AG04450 (cell line): ENCODE data around the gene C10orf53. TPM values are rescaled to one million over a fixed set of nuclear protein-coding genes. Genes with fewer than 3 reads are reported as not detected.
A peak's percentile ranks its signal among the peaks of the same experiment; 100 is the strongest.
"Not testable (repeated sequence)": the region's sequence is repeated elsewhere in the genome, so short reads cannot be mapped to it uniquely, and the experiment has no call there.

Experiments
- CTCF ChIA-PET: fragments of 300-600, 350-600 bp; formaldehyde crosslinking; extraction: SDS; loops from one replicate; lab custom pipeline; 2022; ENCODE audit warnings: antibody characterized with exemption, inconsistent platforms; lab: Charles Lee
- POLR2A ChIA-PET: fragments of 350-600 bp; formaldehyde crosslinking; extraction: SDS; loops from one replicate; lab custom pipeline; 2021; ENCODE audit warnings: antibody characterized with exemption, inconsistent platforms; lab: Yijun Ruan, JAX
- DNase-seq: peaks from one replicate; pipeline ENCODE4 v3.0.0-alpha.2; 2011; ENCODE audit warnings: low read depth, low spot score
- H3K27ac ChIP-seq: one replicate; pipeline ENCODE4 v1.5.1; 2012; ENCODE audit warnings: low read depth, low read length, control low read depth
- H3K27me3 ChIP-seq: one replicate; pipeline ENCODE4 v1.6.0; 2012; ENCODE audit warnings: low read length; ENCODE audit not compliant: control insufficient read depth, insufficient read depth
- H3K4me3 ChIP-seq: 2 replicates; pipeline ENCODE4 v1.5.1; 2011; ENCODE audit warnings: mild to moderate bottlenecking, low read depth, low read length, control low read depth
- H3K9me3 ChIP-seq: 2 replicates; pipeline ENCODE4 v1.5.1; 2012; ENCODE audit warnings: low read length; ENCODE audit not compliant: control insufficient read depth, insufficient read depth
- polyA plus RNA-seq: library from polyadenylated mRNA; depleted of rRNA; stranded (reverse); fragments of >200 nt; gene quantifications from 2 replicates; pipeline ENCODE4 v1.2.3, GENCODE V29; 2011
- TF ChIP-seq, protein P1 (sequence below): IDR thresholded peaks from 2 replicates; pipeline ENCODE4 v1.5.1; 2011; ENCODE audit warnings: low read depth, low read length, control low read depth, inconsistent platforms

Gene C10orf53
- polyA plus RNA-seq, 1 experiment = not detected

DNA sequence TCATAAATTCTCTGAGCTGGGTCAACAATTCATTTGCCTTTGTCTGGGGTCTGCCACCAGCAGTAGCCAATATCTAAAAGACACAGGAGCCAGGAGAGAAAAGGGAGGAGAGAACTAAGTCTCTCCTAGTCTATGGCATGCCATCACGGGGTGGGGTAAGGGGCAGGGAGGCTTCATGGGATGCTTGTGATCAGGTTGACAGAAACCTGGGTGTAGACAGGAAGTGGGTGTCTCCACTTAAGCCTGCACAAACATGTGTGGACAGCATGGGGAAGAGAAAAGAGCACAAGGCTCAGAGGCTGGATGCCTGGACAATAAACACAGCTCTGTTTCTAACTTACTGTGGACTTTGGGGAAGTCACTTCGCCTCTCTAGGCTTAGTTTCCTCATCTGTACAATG lies 11.5 kb upstream of the C10orf53 start:
- TF ChIP-seq, protein P1, sequence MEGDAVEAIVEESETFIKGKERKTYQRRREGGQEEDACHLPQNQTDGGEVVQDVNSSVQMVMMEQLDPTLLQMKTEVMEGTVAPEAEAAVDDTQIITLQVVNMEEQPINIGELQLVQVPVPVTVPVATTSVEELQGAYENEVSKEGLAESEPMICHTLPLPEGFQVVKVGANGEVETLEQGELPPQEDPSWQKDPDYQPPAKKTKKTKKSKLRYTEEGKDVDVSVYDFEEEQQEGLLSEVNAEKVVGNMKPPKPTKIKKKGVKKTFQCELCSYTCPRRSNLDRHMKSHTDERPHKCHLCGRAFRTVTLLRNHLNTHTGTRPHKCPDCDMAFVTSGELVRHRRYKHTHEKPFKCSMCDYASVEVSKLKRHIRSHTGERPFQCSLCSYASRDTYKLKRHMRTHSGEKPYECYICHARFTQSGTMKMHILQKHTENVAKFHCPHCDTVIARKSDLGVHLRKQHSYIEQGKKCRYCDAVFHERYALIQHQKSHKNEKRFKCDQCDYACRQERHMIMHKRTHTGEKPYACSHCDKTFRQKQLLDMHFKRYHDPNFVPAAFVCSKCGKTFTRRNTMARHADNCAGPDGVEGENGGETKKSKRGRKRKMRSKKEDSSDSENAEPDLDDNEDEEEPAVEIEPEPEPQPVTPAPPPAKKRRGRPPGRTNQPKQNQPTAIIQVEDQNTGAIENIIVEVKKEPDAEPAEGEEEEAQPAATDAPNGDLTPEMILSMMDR = no peak
- CTCF ChIA-PET = no interaction called here
- POLR2A ChIA-PET = no interaction called here
- H3K4me3 ChIP-seq = no peak overlapping the region
- H3K27me3 ChIP-seq = peaks cover 3% of the 10 kb centered on the region
- H3K27ac ChIP-seq = no peak overlapping the region
- no peaks in the 10 kb centered on the region for H3K9me3 ChIP-seq
- DNase-seq = no peak

DNA sequence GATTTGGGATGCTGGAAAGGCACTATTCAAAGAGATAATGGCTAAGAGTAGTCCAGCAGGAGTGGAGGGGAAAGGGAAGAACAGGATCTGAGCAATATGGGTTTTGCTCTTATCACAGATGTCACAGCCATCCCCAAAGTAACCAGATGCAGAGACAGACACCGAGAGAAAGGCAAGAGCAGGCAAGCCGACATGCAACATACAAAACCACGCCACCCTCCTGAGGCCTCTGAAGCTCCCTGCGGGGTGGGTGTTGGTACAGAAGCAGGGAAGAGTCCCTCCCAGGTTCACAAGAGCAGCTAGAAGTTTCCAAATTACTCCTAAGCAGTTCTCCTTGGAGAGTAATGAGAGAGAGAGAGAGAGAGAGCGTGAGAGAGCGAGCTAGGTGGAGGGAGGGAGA lies 10.8 kb upstream of the C10orf53 start:
- DNase-seq = no peak
- POLR2A ChIA-PET = no interaction called here
- CTCF ChIA-PET = no interaction called here
- TF ChIP-seq, protein P1 = no peak
- no peak overlapping the region for H3K4me3 ChIP-seq
- no peak overlapping the region for H3K27ac ChIP-seq
- no peaks in the 10 kb centered on the region for H3K9me3 ChIP-seq
- peaks cover 3% of the 10 kb centered on the region for H3K27me3 ChIP-seq

DNA sequence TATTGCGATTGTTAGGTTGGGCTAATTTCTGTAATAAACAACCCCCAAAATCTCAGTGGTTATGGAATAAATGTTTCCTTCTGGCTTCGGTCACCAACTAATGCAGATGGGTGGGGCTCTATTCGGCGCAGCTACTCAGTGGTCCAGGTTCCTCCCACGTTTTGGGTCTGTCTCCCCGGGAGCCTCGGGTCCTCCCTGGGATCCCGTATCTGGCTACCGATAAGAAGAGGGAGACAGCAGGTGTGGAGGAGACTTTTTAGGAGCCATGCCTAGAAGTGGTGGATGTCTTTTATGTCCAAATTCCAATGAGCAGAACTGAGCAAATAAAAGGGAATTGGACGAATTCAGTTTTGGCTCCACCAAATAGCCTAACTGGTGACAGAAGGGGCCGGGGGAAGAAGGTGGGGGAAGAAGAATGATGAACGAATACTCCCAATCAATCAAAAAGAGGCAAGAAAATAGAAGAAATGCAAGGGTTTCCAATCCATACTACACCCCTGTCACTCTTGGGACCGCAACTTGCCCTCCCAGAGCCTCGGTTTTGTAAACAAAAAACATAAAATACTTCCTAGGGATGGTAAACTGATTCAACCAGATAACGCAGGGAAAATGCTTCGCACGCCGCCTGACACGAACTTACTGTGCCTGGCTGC lies 498 bp upstream of the C10orf53 start:
- ChIA-PET CTCF (no interaction called here), POLR2A (no interaction called here)
- H3K27me3 ChIP-seq = no peaks in the 10 kb centered on the region
- no peak overlapping the region for H3K27ac ChIP-seq
- H3K4me3 ChIP-seq = peak overlapping the region; percentile 26; the same call in 1 of the 2 replicates
- DNase-seq = no peak
- peaks cover 3% of the 10 kb centered on the region; the same call in 1 of the 2 replicates for H3K9me3 ChIP-seq
- TF ChIP-seq, protein P1 = no peak

DNA sequence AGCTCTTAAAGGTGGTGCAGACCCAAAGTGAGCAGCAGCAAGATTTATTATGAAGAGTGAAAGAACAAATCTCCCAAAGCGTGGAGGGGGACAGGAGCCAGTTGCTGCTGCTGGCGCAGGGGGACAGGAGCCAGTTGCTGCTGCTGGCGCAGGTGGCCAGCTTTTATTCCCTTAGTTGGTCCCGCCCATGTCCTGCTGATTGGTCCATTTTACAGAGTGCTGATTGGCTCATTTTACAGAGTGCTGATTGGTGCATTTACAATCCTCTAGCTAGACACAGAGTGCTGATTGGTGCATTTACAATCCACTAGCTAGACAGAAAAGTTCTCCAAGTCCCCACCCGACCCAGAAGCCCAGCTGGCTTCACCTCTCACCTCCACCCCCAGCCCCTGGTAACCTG lies 3.0 kb downstream of the C10orf53 start:
- H3K27ac ChIP-seq, H3K27me3 ChIP-seq, DNase-seq, CTCF ChIA-PET, H3K9me3 ChIP-seq, POLR2A ChIA-PET, H3K4me3 ChIP-seq: not testable (repeated sequence)

DNA sequence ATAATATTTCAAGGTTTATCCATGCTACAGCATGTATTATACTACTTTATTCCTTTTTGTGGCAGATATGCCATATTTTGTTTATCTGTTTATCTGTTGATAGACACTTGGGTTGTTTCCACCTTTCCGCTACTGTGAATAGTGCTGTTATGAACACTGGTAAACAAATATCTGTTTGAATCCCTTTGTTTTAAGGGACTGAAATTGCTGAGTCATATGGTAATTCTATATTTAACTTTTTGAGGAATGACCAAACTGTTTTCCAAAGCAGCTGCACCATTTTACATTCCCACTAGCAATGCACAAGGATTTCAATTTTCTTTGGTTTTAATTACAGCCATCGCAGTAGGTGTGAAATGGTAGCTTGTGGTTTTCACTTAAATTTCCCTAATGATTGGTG lies 3.4 kb downstream of the C10orf53 start:
- H3K27me3 ChIP-seq = peaks cover 9% of the 10 kb centered on the region
- H3K27ac ChIP-seq = no peak overlapping the region
- TF ChIP-seq, protein P1 = no peak
- H3K4me3 ChIP-seq = no peak overlapping the region
- peaks cover 3% of the 10 kb centered on the region; the same call in 1 of the 2 replicates for H3K9me3 ChIP-seq
- no peak for DNase-seq
- POLR2A ChIA-PET = no interaction called here
- CTCF ChIA-PET = no interaction called here
